T-helper 2 cell treated with Interferon-gamma antibody and Interleukin-4, amounts not matched to agents 5 μg/mL and 100 μg/mL, for 36 hours (primary cell): ENCODE results near the gene CCDC88B.
"Not testable (repeated sequence)": the region's sequence is repeated elsewhere in the genome, so short reads cannot be mapped to it uniquely, and the experiment has no call there.

Source experiments
- DNase-seq: peaks from one replicate; pipeline ENCODE4 v3.0.0; 2021; ENCODE audit warnings: low spot score
- H3K27ac Mint-ChIP-seq: one replicate; pipeline ENCODE4 v1.8.0; 2021; ENCODE audit warnings: mild to moderate bottlenecking, mixed read lengths
- H3K27me3 Mint-ChIP-seq: one replicate; pipeline ENCODE4 v1.8.0; 2021; ENCODE audit warnings: low read depth, mixed read lengths
- H3K36me3 Mint-ChIP-seq: one replicate; pipeline ENCODE4 v1.8.0; 2021; ENCODE audit warnings: low read depth, mixed read lengths
- H3K4me1 Mint-ChIP-seq: one replicate; pipeline ENCODE4 v1.8.0; 2021; ENCODE audit warnings: low read depth, mixed read lengths
- H3K4me3 Mint-ChIP-seq: one replicate; pipeline ENCODE4 v1.8.0; 2022; ENCODE audit warnings: mild to moderate bottlenecking, moderate library complexity, mixed read lengths
- H3K9me3 Mint-ChIP-seq: one replicate; pipeline ENCODE4 v1.8.0; 2021; ENCODE audit warnings: mixed read lengths

The CCDC88B gene

DNA sequence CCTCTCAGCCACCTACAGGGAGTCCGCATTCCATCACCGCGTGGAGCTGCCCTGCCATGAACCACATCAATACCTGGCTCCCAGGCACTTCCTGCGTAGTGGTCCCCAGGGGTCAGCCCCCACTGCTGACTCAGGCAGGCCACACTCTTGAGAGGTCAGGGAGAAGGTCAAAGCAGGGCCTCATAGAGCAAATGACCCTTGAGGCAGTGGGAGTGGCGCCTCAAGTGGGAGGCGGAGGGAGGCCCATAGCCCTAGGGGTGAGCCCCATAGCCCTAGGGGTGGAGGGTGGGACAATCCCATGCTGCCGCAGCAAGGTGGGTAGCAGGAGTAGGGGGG is 17.1 kb upstream of the CCDC88B start:
- Mint-ChIP-seq H3K27me3 (no peaks in the 10 kb centered on the region), H3K4me1 (peaks cover 10% of the 10 kb centered on the region), H3K9me3 (no peaks in the 10 kb centered on the region), H3K36me3 (peaks cover 11% of the 10 kb centered on the region), H3K4me3 (no peak overlapping the region), H3K27ac (no peak overlapping the region)
- no peak for DNase-seq

DNA sequence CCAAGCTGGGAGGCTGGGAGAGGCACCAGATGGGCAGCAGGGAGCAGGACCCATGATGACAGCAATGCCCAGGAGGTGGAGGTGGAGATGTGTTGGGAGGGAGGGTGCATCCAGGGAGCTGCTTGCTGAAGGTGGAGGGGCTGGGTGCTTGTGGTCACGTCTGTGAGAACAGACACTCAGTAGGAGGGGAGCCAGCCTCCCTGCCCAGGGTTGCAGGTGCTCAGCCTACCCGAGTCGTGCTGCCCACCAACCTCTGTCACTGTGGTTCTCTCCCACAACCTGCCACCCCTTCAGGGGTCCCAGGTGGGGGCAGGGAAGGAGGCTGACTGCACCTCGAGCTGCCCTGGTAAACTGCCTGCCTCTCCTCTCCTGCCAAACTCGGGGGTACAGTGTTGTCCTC is 16.6 kb upstream of the CCDC88B start:
- no peaks in the 10 kb centered on the region for H3K9me3 Mint-ChIP-seq
- DNase-seq = no peak
- peaks cover 10% of the 10 kb centered on the region for H3K4me1 Mint-ChIP-seq
- H3K4me3 Mint-ChIP-seq = no peak overlapping the region
- H3K27ac Mint-ChIP-seq = no peak overlapping the region
- no peaks in the 10 kb centered on the region for H3K27me3 Mint-ChIP-seq
- H3K36me3 Mint-ChIP-seq = peaks cover 9% of the 10 kb centered on the region

DNA sequence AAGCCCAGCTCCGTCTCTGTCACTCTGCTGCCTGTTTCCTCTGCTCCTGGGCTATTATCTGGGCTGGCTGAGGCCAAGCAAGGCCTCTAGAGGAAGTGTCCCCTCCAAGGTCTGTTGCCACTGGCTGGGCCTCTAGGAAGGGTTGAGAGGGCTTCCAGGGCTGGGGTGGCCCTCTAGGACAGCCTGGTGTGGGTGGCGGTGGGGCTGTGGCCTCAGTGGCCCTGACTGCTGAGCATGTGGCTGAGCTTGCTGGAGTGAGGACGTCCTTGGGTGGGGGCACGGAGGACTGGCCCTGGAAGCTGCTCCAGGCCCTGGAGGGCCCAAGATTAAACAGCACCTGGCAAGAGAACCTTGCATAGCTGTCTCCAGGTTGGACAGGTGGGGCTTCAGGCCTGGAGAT is 16.0 kb upstream of the CCDC88B start:
- not testable (repeated sequence) for H3K4me3 Mint-ChIP-seq

DNA sequence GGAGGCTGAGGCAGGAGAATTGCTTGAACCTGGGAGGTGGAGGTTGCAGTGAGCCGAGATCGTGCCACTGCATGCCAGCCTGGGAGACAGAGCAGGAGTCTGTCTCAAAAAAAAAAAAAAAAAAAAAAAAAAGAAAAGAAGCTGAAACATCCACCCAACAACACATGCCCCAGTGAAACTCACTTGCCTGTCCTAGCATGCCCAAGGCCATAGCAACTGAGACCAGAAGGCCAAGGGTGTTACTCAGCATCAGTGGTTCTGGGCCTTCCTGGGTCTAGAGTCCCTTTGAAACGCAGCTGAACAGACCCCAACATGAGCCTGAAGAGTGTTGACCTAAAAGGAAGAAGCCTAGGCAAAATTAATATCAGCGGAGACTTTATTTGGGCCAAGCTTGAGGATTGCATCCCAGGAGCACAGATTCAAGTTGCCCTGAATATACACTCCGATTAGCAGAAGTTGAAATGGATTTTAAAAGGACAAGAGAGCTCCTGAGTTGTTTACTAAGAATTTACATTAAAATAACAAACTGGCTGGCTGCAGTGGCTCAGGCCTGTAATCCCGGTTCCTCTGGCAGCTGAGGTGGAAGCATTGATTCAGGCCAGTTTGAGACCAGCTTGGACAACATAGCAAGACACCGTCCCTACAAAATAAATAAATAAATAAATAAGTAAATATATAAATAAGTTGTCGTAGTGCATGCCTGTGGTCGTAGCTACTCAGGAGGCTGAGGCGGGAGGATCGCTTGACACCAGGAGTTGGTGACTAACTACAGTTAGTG is 15.1 kb upstream of the CCDC88B start:
- no peak for DNase-seq
- Mint-ChIP-seq H3K36me3 (peaks cover 7% of the 10 kb centered on the region), H3K27ac (no peak overlapping the region), H3K4me1 (peaks cover 4% of the 10 kb centered on the region), H3K4me3 (no peak overlapping the region), H3K27me3 (no peaks in the 10 kb centered on the region), H3K9me3 (no peaks in the 10 kb centered on the region)

More for the DNA sequence above, 16.0 kb upstream of the CCDC88B start:
- not testable (repeated sequence) for H3K27ac Mint-ChIP-seq, DNase-seq, H3K4me1 Mint-ChIP-seq, H3K9me3 Mint-ChIP-seq, H3K36me3 Mint-ChIP-seq, H3K27me3 Mint-ChIP-seq

GRCh38 chr11:64327375-64327774 is 12.6 kb upstream of the CCDC88B start:
- no peaks in the 10 kb centered on the region for H3K9me3 Mint-ChIP-seq
- no peak overlapping the region for H3K27ac Mint-ChIP-seq
- H3K4me3 Mint-ChIP-seq = no peak overlapping the region
- peaks cover 6% of the 10 kb centered on the region for H3K4me1 Mint-ChIP-seq
- no peak for DNase-seq
- no peaks in the 10 kb centered on the region for H3K27me3 Mint-ChIP-seq
- H3K36me3 Mint-ChIP-seq = no peaks in the 10 kb centered on the region

GRCh38 chr11:64327993-64328392 is 12.0 kb upstream of the CCDC88B start:
- no peak overlapping the region for H3K4me3 Mint-ChIP-seq

DNA sequence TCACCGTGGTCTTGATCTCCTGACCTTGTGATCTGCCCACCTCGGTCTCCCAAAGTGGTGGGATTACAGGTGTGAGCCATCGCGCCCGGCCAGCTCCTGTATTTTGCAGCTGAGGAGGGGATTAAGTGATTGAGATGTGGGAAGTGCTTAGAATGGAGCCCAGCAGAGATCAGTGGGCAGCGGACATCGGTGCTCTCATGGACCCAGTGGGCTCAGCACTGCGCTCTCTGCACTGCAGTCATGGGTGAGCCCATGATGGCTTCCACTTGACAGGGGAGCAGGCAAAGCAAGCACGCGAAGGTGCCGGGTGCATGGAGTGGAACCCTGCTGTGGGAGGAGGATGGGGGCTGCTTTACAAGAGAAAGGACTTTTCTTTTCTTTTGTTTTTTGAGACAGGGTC is 9.1 kb upstream of the CCDC88B start:
- Mint-ChIP-seq H3K27me3 (no peaks in the 10 kb centered on the region), H3K9me3 (no peaks in the 10 kb centered on the region), H3K4me1 (peaks cover 13% of the 10 kb centered on the region), H3K27ac (no peak overlapping the region), H3K36me3 (peaks cover 9% of the 10 kb centered on the region), H3K4me3 (no peak overlapping the region)
- DNase-seq = no peak

More at GRCh38 chr11:64327993-64328392, 12.0 kb upstream of the CCDC88B start:
- Mint-ChIP-seq H3K27ac (no peak overlapping the region), H3K36me3 (no peaks in the 10 kb centered on the region), H3K9me3 (no peaks in the 10 kb centered on the region), H3K27me3 (no peaks in the 10 kb centered on the region), H3K4me1 (peaks cover 6% of the 10 kb centered on the region)
- no peak for DNase-seq

DNA sequence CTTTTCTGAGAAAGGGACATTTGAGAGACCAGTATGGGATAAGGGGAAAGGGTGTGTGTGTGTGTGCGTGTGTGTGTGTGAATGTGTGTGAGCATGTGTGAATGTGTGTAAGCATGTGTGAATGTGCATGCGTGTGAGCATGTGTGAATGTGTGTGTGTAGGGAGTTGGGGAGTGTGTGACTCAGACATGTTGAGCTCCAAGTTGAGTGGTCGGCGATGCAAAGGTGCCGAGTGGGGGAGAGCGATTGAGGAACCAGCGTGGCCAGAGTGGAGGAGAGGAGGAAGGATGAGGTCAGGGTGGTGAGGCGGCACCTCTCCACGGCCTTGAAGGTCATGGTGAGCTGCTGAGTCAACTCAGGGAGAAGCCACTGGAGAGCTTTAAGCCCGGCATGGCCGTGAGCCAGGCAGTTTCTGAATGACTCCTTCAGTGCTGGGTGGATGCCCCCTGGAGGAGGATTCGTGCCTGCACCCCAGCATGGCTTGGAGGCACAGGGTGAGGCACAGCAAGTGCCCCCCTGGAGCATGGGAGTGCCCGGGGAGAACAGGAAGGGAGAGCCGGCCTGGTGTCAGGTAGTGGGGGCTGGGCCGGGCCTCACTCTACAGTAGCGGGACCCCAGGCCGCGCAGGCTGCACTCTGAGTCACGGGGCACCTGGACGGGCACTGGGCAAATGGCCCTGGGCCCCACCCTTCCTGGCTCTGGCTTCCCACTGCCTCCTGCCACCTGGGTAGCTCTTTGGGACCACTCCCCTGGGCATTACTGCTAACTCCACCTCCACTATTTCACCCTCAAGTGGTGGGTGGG is 8.2 kb upstream of the CCDC88B start:
- Mint-ChIP-seq H3K4me1 (peaks cover 13% of the 10 kb centered on the region), H3K4me3 (peak overlapping the region; percentile 11), H3K27ac (peak overlapping the region; percentile 78), H3K27me3 (no peaks in the 10 kb centered on the region), H3K9me3 (no peaks in the 10 kb centered on the region), H3K36me3 (peaks cover 9% of the 10 kb centered on the region)
- DNase-seq = peak; percentile 88

DNA sequence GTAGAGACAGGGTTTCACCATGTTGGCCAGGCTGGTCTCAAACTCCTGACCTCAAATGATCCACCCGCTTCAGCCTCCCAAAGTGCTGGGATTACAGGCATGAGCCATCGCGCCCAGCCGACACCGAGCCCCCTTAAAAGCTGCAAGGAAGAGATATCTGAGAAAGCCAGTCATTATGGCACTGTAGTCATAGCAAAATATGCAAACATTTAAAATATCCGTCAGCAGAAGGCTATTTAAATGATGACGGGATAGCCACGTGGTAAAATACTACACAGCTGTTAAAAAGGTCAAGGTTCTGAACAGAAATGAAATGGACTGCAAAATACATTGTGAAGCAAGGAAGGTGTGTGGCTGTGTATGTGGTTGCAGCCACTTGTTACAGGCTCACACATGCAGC is 6.4 kb upstream of the CCDC88B start:
- peaks cover 17% of the 10 kb centered on the region for H3K36me3 Mint-ChIP-seq
- H3K27me3 Mint-ChIP-seq = no peaks in the 10 kb centered on the region
- DNase-seq = no peak
- H3K4me1 Mint-ChIP-seq = peaks cover 17% of the 10 kb centered on the region
- H3K9me3 Mint-ChIP-seq = no peaks in the 10 kb centered on the region
- H3K27ac Mint-ChIP-seq = no peak overlapping the region
- H3K4me3 Mint-ChIP-seq = no peak overlapping the region

DNA sequence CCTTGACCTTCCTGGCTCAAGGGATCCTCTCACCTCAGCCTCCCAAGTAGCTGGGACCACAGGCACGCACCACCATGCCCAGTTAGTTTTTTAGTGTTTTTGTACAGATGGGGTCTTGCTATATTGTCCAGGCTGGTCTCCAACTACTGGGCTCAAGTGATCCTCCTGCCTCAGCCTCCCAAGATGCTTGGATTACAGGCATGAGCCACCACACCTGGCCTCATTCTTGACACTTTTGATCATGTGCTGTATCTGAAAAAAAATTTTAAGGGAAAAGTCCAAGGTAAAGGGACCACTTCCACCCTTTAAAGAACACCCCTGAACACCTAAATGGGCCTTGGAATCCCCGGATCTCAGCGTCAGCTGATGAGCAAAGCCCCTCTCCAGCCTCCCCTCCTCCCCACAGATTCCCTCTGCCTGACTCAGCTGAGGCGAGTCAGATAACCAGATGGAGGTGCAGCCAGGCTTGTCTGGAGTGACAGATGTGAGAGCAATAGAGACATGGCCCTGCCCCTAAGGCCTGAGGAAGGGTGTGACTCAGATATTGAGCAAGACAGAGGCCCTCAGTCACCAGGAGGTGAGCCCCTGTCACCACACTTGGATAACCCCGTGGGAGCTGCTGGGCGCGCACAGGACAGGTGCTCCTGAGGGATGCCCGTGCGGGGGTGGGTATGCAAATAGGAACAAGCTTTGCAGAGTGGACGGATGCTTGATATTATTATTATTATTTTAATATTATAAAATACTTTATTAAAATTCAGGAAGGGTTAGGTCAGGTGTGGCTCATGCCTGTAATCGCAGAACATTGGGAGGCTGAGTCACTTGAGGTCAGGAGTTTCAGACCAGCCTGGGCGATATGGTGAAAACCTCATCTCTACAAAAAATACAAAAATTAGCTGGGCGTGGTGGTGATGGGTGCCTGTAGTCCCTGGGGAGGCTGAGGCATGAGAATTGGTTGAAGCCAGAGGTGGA is 5.0 kb upstream of the CCDC88B start:
- H3K4me3 Mint-ChIP-seq = no peak overlapping the region
- peak; percentile 63 for DNase-seq
- no peaks in the 10 kb centered on the region for H3K27me3 Mint-ChIP-seq
- H3K36me3 Mint-ChIP-seq = peaks cover 28% of the 10 kb centered on the region
- H3K9me3 Mint-ChIP-seq = no peaks in the 10 kb centered on the region
- H3K4me1 Mint-ChIP-seq = peaks cover 29% of the 10 kb centered on the region
- peak overlapping the region; percentile 61 for H3K27ac Mint-ChIP-seq

DNA sequence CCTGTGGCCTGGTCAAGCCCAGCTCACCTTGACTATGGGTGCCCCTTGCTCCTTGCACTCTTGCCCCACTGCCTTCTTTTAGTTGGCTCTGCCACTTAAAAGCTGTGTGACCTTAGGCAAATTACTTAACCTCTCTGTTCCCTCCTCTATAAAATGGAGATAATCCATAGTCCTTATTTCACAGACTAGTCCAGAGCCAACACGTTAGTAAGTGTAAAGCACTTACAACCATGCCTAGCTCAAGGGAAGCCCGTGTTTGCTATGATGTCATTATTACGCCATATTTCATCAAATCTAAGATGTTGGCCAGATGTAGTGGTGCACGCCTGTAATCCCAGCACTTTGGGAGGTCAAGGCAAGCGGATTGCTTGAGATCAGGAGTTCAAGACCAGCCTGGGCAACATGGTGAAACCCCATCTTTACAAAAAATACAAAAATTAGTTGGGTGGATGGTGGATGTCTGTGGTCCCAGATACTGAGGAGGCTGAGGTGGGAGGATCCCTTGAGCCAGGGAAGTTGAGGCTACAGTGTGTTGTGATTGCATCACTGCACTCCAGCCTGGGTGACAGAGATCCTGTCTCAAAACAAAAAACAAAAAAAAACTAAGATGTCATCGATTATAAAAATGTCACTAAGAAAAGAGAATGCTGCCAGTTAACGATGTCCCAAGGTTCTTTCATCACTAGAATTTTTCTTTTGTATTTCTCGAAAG is 2.3 kb upstream of the CCDC88B start:
- Mint-ChIP-seq H3K4me3 (no peak overlapping the region), H3K27ac (no peak overlapping the region), H3K36me3 (peaks cover 35% of the 10 kb centered on the region), H3K4me1 (peaks cover 36% of the 10 kb centered on the region), H3K27me3 (no peaks in the 10 kb centered on the region), H3K9me3 (no peaks in the 10 kb centered on the region)
- no peak for DNase-seq

GRCh38 chr11:64338716-64339115 is 1.3 kb upstream of the CCDC88B start:
- peaks cover 34% of the 10 kb centered on the region for H3K36me3 Mint-ChIP-seq
- peak overlapping the region; percentile 93 for H3K4me3 Mint-ChIP-seq
- peaks cover 36% of the 10 kb centered on the region for H3K4me1 Mint-ChIP-seq
- H3K27ac Mint-ChIP-seq = peak overlapping the region; percentile 92
- no peak for DNase-seq
- H3K9me3 Mint-ChIP-seq = no peaks in the 10 kb centered on the region
- no peaks in the 10 kb centered on the region for H3K27me3 Mint-ChIP-seq

GRCh38 chr11:64339286-64339685 is 718 bp upstream of the CCDC88B start:
- Mint-ChIP-seq H3K4me1 (peaks cover 36% of the 10 kb centered on the region), H3K27me3 (no peaks in the 10 kb centered on the region), H3K9me3 (no peaks in the 10 kb centered on the region), H3K36me3 (peaks cover 33% of the 10 kb centered on the region), H3K27ac (peak overlapping the region; percentile 92), H3K4me3 (peak overlapping the region; percentile 93)
- no peak for DNase-seq
